A549 (cell line): ENCODE results near the gene OR10G2.

ENCODE experiments used
- BCL3 ChIP-seq: fragments of >200 bp; sonication (Bioruptor Twin); formaldehyde crosslinking; IDR thresholded peaks from 3 replicates; pipeline ENCODE4 v1.6.1; 2016
- BHLHE40 ChIP-seq: IDR thresholded peaks from 2 replicates; pipeline ENCODE4 v1.6.1; 2012; ENCODE audit warnings: low read depth, low read length, inconsistent platforms
- CTCF ChIP-seq: fragments of >200 bp; sonication (Bioruptor Twin); formaldehyde crosslinking; IDR thresholded peaks from 3 replicates; pipeline ENCODE4 v1.5.1; 2016
- EP300 ChIP-seq, 2 experiments: fragments of >200 bp; sonication (Bioruptor Twin); formaldehyde crosslinking; IDR thresholded peaks; 2 replicates in 1 of 2; 3 replicates in 1 of 2; pipeline ENCODE4 v1.6.1; 2016 to 2017
- MAX ChIP-seq: IDR thresholded peaks from 2 replicates; pipeline ENCODE4 v1.6.1; 2012
- POLR2A ChIP-seq: IDR thresholded peaks from 2 replicates; pipeline ENCODE4 v1.6.1; 2012; ENCODE audit warnings: mild to moderate bottlenecking, low read length
- RCOR1 ChIP-seq: fragments of 150-350 bp; IDR thresholded peaks from 2 replicates; pipeline ENCODE4 v1.6.1; 2014; ENCODE audit warnings: antibody characterized with exemption, low read length, low read depth
- RFX5 ChIP-seq: fragments of 450-650 bp; IDR thresholded peaks from 2 replicates; pipeline ENCODE4 v1.7.1; 2014; ENCODE audit warnings: antibody characterized with exemption, mild to moderate bottlenecking, moderate library complexity
- RNF2 ChIP-seq: fragments of 200-600 bp; sonication (generic); IDR thresholded peaks from 2 replicates; pipeline ENCODE4 v1.6.1; 2016; ENCODE audit warnings: low read depth, mild to moderate bottlenecking, antibody characterized with exemption, moderate library complexity, borderline replicate concordance
- SMC3 ChIP-seq: fragments of >200 bp; sonication (Bioruptor Twin); formaldehyde crosslinking; IDR thresholded peaks from 3 replicates; pipeline ENCODE4 v1.6.1; 2018; ENCODE audit warnings: inconsistent platforms
- ZNF302 ChIP-seq: fragments of 250-450 bp; sonication (Bioruptor Pico); IDR thresholded peaks from 2 replicates; pipeline ENCODE4 v1.9.0; 2021; ENCODE audit warnings: inconsistent platforms, mild to moderate bottlenecking, moderate library complexity
- TF ChIP-seq, protein P1 (sequence below): fragments of 200-600 bp; sonication (generic); IDR thresholded peaks from 2 replicates; pipeline ENCODE4 v1.6.1; 2016; ENCODE audit warnings: antibody characterized with exemption, mild to moderate bottlenecking, moderate library complexity
- TF ChIP-seq, protein P2 (sequence below): IDR thresholded peaks from 2 replicates; pipeline ENCODE4 v1.6.1; 2012

DNA sequence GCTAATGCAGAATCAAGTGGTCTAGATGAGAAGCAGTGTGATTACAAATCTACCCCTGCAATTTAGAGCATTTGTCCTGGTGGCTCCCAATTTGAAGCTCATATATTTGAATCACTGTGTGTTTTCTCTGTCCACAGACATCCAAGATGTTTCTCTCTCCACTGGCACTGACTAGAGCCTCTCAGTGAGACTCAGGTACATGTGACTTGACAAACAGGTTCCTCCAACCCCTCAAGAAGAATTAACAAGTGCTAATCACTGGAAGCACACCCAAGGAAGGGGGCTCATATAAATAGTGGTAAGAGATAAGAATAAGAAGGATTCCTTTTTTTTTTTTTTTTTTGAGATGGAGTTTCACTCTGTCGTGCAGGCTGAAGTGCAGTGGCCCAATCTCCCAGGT, 20.5 kb downstream of the OR10G2 start:
- no peak for TF ChIP-seq SMC3
- TF ChIP-seq CTCF, result no peak
- TF ChIP-seq BCL3, result no peak
- no peak for TF ChIP-seq BHLHE40
- no peak for TF ChIP-seq POLR2A
- no peak for TF ChIP-seq MAX
- no peak for TF ChIP-seq RCOR1
- TF ChIP-seq, protein P1, sequence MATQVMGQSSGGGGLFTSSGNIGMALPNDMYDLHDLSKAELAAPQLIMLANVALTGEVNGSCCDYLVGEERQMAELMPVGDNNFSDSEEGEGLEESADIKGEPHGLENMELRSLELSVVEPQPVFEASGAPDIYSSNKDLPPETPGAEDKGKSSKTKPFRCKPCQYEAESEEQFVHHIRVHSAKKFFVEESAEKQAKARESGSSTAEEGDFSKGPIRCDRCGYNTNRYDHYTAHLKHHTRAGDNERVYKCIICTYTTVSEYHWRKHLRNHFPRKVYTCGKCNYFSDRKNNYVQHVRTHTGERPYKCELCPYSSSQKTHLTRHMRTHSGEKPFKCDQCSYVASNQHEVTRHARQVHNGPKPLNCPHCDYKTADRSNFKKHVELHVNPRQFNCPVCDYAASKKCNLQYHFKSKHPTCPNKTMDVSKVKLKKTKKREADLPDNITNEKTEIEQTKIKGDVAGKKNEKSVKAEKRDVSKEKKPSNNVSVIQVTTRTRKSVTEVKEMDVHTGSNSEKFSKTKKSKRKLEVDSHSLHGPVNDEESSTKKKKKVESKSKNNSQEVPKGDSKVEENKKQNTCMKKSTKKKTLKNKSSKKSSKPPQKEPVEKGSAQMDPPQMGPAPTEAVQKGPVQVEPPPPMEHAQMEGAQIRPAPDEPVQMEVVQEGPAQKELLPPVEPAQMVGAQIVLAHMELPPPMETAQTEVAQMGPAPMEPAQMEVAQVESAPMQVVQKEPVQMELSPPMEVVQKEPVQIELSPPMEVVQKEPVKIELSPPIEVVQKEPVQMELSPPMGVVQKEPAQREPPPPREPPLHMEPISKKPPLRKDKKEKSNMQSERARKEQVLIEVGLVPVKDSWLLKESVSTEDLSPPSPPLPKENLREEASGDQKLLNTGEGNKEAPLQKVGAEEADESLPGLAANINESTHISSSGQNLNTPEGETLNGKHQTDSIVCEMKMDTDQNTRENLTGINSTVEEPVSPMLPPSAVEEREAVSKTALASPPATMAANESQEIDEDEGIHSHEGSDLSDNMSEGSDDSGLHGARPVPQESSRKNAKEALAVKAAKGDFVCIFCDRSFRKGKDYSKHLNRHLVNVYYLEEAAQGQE, result no peak
- no peak for TF ChIP-seq EP300 (IDR thresholded peaks at IDR 0.05)
- TF ChIP-seq ZNF302 (CRISPR knock-in tag), result no peak
- TF ChIP-seq, protein P2, sequence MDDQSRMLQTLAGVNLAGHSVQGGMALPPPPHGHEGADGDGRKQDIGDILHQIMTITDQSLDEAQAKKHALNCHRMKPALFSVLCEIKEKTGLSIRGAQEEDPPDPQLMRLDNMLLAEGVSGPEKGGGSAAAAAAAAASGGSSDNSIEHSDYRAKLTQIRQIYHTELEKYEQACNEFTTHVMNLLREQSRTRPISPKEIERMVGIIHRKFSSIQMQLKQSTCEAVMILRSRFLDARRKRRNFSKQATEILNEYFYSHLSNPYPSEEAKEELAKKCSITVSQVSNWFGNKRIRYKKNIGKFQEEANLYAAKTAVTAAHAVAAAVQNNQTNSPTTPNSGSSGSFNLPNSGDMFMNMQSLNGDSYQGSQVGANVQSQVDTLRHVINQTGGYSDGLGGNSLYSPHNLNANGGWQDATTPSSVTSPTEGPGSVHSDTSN, result no peak
- TF ChIP-seq RFX5, result no peak
- TF ChIP-seq RNF2, result no peak
